ENCODE measurements around the gene SH2D7. TPM values are rescaled to one million over a fixed set of nuclear protein-coding genes. Genes with fewer than 3 reads are reported as not detected.

Gene SH2D7
- total RNA-seq, 1 experiment from 2014 or later = not detected

- no TSS peak for BruUV-seq (replicated peaks)
- intact Hi-C loops (cut with micrococcal nuclease) = no loop called here
- ATAC-seq (no peak), DNase-seq (no peak)
- H4K20me1 ChIP-seq (ENCODE audit: low read length) = no peaks in the 10 kb centered on the region
- ChIA-PET POLR2A (ENCODE audit: unreplicated experiment) (no interaction called here), CTCF (no interaction called here)
- H3K36me3 ChIP-seq (ENCODE audit: low read depth, low read length) = no peaks in the 10 kb centered on the region
- H3K9ac ChIP-seq (ENCODE audit: low read length) = no peak overlapping the region
- H3F3A ChIP-seq (ENCODE audit: low read length, unreplicated experiment) = no peaks in the 10 kb centered on the region
- H3K9me3 ChIP-seq (ENCODE audit: low read length) = no peaks in the 10 kb centered on the region
- H3K79me2 ChIP-seq (ENCODE audit: low read length) = no peaks in the 10 kb centered on the region
- no peak for TF ChIP-seq EZH2 (IDR thresholded peaks at IDR 0.05; ENCODE audit: low read length, unreplicated experiment)
- H2AFZ ChIP-seq (ENCODE audit: low read length) = no peak overlapping the region
- no peaks in the 10 kb centered on the region for H3K4me1 ChIP-seq (ENCODE audit: insufficient read depth, low read length)
- H3K4me2 ChIP-seq (ENCODE audit: low read length) = no peak overlapping the region
- no peaks in the 10 kb centered on the region for H3K9me2 ChIP-seq (replicated peaks; ENCODE audit: low read length)
- no peak overlapping the region for H3K4me3 ChIP-seq (ENCODE audit: low read length)
- H3K27ac ChIP-seq (ENCODE audit: low read length) = no peak overlapping the region
- H3K27me3 ChIP-seq (ENCODE audit: low read length) = no peaks in the 10 kb centered on the region
These were observed 50.0 kb downstream of the SH2D7 start for GRCh38 chr15:78142332-78142731.

- peaks cover 17% of the 10 kb centered on the region; the same call in 1 of the 2 replicates for H3K4me1 ChIP-seq (ENCODE audit: insufficient read depth, low read length)
- no peak overlapping the region for H2AFZ ChIP-seq (ENCODE audit: low read length)
- DNase-seq (no peak), ATAC-seq (no peak)
- no peak overlapping the region for H3K4me3 ChIP-seq (ENCODE audit: low read length)
- peaks cover 12% of the 10 kb centered on the region; the same call in 1 of the 2 replicates for H4K20me1 ChIP-seq (ENCODE audit: low read length)
- no TSS peak for BruUV-seq (replicated peaks)
- ChIA-PET POLR2A (ENCODE audit: unreplicated experiment) (no interaction called here), CTCF (no interaction called here)
- H3K27me3 ChIP-seq (ENCODE audit: low read length) = no peaks in the 10 kb centered on the region
- H3K4me2 ChIP-seq (ENCODE audit: low read length) = no peak overlapping the region
- H3K9me3 ChIP-seq (ENCODE audit: low read length) = no peaks in the 10 kb centered on the region
- TF ChIP-seq EZH2phosphoT487 (IDR thresholded peaks at IDR 0.05; ENCODE audit: borderline replicate concordance, low read length) (no peak), CTCF (conservative IDR thresholded peaks at IDR 0.05; ENCODE audit: low read depth, low read length) (no peak), EZH2 (IDR thresholded peaks at IDR 0.05; ENCODE audit: low read length, unreplicated experiment) (no peak)
- intact Hi-C loops (cut with micrococcal nuclease) = no loop called here
- H3K27ac ChIP-seq (ENCODE audit: low read length) = no peak overlapping the region
- H3K36me3 ChIP-seq (ENCODE audit: low read depth, low read length) = no peaks in the 10 kb centered on the region
- no peak overlapping the region for H3K9ac ChIP-seq (ENCODE audit: low read length)
- no peaks in the 10 kb centered on the region for H3K9me2 ChIP-seq (replicated peaks; ENCODE audit: low read length)
- H3F3A ChIP-seq (ENCODE audit: low read length, unreplicated experiment) = no peaks in the 10 kb centered on the region
- peaks cover 29% of the 10 kb centered on the region for H3K79me2 ChIP-seq (ENCODE audit: low read length)
These were observed 54.2 kb downstream of the SH2D7 start for GRCh38 chr15:78146425-78147154.

- no peak for DNase-seq
- TF ChIP-seq CTCF (conservative IDR thresholded peaks at IDR 0.05; ENCODE audit: low read depth, low read length) (no peak), EZH2 (IDR thresholded peaks at IDR 0.05; ENCODE audit: low read length, unreplicated experiment) (no peak), EZH2phosphoT487 (IDR thresholded peaks at IDR 0.05; ENCODE audit: borderline replicate concordance, low read length) (no peak)
- ChIA-PET POLR2A (ENCODE audit: unreplicated experiment) (no interaction called here), CTCF (no interaction called here)
- H3K27ac ChIP-seq (ENCODE audit: low read length) = no peak overlapping the region
- ATAC-seq = no peak
- H3K36me3 ChIP-seq (ENCODE audit: low read depth, low read length) = no peaks in the 10 kb centered on the region
- intact Hi-C loops (cut with micrococcal nuclease) = no loop called here
- no peaks in the 10 kb centered on the region for H3F3A ChIP-seq (ENCODE audit: low read length, unreplicated experiment)
- H3K79me2 ChIP-seq (ENCODE audit: low read length) = peaks cover 35% of the 10 kb centered on the region
- BruUV-seq (replicated peaks) = no TSS peak
- H4K20me1 ChIP-seq (ENCODE audit: low read length) = peaks cover 12% of the 10 kb centered on the region; the same call in 1 of the 2 replicates
- no peak overlapping the region for H3K4me2 ChIP-seq (ENCODE audit: low read length)
- H3K9ac ChIP-seq (ENCODE audit: low read length) = no peak overlapping the region
- no peak overlapping the region for H3K4me3 ChIP-seq (ENCODE audit: low read length)
- no peaks in the 10 kb centered on the region for H3K9me3 ChIP-seq (ENCODE audit: low read length)
- H3K4me1 ChIP-seq (ENCODE audit: insufficient read depth, low read length) = peaks cover 17% of the 10 kb centered on the region; the same call in 1 of the 2 replicates
- no peaks in the 10 kb centered on the region for H3K9me2 ChIP-seq (replicated peaks; ENCODE audit: low read length)
- H3K27me3 ChIP-seq (ENCODE audit: low read length) = no peaks in the 10 kb centered on the region
- no peak overlapping the region for H2AFZ ChIP-seq (ENCODE audit: low read length)
These were observed 55.2 kb downstream of the SH2D7 start for GRCh38 chr15:78147566-78147965.
